Activated CD8-positive, alpha-beta memory T cell treated with anti-CD3 and anti-CD28 coated beads for 48 hours (primary cell): ENCODE results near the gene DBP.

ENCODE experiments used
- DNase-seq, 3 experiments: peaks; one replicate each; pipeline ENCODE4 v3.0.0-alpha.2; 2020; ENCODE audit warnings: low read depth in 2 of 3, low spot score in 2 of 3

DBP gene

DNA sequence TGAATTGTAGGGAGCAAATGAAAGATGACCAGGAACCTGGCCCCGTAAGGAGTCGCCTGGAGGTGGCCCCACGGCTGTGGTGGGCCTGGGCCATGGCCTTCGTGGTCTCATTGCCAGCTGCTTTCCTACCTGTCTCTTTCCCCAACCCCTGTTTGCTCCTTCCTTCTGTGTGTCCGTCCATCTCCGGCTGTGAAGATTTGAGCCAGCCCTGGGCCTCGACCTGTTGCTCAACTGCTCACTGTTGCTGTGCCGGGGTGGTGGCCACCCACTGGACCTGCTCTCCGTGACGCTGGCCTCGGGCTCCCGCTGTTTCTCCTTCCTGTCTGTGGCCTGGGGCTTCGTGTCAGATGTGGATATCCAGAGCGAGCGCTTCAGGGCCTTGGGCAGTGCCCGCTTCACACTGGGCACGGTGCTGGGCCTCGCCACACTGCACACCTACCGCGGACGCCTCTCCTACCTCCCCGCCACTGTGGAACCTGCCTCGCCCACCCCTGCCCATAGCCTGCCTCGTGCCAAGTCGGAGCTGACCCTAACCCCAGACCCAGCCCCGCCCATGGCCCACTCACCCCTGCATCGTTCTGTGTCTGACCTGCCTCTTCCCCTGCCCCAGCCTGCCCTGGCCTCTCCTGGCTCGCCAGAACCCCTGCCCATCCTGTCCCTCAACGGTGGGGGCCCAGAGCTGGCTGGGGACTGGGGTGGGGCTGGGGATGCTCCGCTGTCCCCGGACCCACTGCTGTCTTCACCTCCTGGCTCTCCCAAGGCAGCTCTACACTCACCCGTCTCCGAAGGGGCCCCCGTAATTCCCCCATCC lies 8.5 kb downstream of the DBP start:
- DNase-seq, result no peak

DNA sequence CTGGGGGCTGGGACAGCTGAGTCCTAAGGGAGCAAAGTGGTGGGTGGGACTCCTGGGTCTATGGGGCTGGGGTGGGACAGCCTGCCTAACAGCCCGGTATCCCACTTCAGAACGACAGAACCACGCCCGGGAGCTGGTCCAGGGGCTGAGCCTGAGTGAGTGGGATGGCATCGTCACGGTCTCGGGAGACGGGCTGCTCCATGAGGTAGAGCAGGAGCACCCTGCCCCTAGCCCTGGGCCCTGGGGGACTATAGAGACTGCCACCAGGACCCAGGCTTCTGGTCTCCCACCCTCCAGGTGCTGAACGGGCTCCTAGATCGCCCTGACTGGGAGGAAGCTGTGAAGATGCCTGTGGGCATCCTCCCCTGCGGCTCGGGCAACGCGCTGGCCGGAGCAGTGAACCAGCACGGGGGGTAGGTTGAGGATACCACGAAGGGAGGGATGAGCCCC lies 9.3 kb downstream of the DBP start:
- DNase-seq, result no peak

DNA sequence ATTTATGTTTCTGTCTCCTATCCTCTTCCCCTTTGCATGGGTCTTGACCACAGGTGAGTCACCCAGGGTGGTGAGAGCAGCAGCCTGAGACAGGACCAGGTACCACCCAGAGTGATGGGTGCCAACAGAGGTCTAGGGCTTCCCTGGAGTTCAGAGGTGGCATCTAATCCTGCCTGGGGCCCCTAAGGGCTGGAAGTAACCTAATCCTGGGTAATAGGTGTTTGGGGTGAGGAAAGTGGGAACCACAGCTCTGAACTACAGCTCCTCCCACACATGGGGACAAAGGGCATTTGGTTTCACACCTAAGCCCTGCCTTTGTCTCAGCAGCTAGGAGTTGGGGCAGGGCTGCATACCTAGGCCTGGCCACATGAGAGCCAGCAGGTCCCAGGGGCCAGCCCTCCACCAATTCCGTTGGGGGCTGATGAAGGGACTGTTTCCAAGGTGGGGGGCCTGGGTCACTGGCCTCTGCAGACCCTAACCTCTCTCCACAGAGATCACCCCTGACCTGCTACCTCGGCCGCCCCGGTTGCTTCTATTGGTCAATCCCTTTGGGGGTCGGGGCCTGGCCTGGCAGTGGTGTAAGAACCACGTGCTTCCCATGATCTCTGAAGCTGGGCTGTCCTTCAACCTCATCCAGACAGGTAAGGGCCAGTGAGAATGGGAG lies 9.8 kb downstream of the DBP start:
- DNase-seq, result no peak

DNA sequence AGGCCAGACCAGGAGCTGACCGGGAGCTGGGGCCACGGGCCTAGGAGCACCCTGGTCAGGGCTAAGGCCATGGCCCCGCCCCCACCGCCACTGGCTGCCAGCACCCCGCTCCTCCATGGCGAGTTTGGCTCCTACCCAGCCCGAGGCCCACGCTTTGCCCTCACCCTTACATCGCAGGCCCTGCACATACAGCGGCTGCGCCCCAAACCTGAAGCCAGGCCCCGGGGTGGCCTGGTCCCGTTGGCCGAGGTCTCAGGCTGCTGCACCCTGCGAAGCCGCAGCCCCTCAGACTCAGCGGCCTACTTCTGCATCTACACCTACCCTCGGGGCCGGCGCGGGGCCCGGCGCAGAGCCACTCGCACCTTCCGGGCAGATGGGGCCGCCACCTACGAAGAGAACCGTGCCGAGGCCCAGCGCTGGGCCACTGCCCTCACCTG lies 11.3 kb downstream of the DBP start:
- DNase-seq, result no peak

DNA sequence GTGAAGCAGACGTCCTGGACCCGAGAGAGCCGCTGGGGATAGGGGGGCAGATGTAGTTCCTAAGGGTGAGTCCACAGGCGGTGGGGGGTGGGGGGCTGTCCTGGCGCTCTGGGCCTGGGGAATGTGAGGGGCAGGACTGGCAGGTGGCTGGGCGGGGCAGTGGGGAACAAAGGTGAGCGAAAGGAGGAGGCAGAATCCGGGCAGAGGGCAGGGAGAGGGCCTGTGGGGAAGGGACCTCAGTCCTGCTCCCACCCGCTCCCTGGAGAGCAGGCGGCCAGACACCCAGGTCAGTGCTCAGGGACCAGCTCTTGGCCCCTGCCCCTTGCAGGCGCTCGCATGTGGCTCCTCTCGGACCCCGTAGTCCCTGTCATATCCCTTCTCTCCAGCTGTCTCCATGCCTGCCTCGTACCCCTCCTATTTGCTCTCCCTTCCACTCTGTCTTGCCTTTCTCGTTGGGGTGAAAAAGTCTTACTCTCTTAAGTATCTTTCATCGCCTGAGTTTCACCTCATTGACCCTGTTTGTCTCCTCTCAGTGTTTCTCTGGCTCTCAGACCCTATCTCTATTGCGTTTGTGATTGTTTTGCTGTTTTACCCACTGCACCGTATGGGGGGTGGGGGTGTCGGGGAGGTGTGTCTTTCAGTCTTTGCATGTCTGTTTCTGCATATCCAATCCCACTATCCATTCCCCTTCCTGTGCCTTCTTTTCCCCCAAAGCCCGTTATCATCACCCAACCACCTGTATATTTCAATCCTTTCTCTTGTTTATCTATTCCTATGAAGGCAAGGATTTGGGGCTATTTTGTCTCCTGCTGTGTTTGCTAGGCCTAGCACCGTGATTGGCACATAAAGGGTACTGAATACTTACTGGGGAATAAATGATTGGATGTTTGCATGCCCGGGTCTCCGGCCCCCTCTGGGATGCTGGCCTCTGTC lies 12.1 kb downstream of the DBP start:
- no peak for DNase-seq

DNA sequence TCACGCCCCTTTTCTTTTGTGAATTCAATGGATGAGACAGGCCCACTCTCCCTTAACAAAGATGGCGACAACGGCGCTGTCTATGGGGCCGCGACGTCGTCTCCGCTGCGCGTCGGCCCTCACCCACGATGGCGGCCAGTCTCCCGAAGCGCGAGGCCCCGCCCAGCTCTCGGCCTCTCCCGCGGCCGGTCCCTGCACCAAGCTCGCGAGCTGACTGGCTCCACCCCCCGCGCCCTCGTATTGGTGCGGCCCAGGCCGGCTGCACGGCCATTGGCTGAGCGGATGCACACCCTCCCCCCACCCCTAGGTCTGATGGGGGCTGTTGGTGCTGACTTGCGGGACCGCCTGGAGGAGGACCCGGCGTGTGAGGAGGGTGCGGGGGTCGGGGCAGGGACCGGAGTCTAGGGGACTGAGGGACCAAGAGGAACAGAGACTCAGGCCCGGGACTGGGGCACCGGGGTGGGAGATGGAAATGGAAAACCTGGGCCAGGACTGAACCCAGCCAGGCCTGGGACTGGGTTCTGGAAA lies 13.0 kb downstream of the DBP start:
- peak in 2 of 3 experiments; percentile 90 to 96 for DNase-seq

DNA sequence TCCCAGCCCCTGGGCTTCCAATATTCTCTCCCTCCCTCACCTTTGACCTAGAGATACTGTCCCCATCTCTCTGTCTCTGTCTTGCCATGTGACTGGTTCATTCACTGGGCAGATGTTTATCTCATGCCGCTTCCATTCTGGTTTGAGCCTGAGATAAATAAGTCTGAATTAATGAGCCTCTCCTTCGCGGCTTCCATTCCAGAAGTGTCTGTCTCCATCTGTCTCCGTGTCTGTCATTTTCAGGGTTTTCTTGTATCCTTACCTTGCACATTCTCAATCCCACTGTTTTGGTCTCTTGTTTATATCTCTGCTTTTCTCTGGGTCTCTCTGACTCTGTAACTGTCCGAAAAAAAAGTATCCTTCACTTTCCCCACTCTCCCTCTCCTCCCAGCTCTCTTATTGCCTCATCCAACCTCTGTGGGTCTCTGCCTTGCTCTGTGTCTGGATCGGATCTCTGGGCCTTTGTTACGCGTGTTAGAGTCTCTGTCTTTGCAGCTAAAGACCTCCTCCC lies 13.6 kb downstream of the DBP start:
- DNase-seq, result no peak

DNA sequence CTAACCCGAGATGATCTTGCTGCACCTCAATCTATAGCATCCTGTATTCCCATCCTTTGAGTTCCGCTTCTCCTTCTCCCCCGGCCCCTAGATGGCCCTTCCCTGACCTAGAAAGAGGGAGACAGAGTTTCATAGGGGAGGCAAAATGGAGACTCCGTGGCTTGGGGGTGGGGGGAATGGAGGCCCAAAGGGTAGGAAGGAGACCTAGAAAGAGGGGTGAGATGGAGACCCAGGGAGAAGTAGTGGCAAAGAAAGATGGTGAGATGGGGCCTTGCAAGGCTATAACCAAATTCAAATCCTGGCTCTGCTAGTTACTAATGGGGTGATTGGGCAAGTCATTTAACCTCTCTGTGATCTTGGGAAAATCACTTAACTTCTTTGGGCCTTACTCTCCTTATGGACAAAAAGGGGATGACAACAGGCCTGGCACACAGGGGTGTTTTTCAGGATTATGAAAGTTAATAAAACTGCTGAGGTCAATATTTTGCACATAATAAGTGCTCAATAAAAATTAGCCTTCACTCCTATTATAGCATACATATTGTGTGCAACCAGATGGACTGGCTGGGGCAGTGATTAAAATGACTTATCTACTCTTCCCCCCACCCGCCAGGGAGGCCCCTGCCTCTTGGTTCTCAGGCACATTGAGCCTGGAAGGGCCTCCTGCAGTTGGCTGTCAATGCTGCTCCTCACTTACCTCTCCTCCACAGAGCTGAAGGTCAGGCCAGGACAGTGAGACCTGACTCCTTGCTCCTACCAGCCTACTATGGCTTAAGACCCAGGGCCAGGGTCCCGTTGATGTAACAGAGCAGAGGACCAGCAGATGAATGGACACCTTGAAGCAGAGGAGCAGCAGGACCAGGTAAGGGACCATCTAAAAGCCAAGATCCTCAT lies 17.2 kb downstream of the DBP start:
- no peak for DNase-seq

DNA sequence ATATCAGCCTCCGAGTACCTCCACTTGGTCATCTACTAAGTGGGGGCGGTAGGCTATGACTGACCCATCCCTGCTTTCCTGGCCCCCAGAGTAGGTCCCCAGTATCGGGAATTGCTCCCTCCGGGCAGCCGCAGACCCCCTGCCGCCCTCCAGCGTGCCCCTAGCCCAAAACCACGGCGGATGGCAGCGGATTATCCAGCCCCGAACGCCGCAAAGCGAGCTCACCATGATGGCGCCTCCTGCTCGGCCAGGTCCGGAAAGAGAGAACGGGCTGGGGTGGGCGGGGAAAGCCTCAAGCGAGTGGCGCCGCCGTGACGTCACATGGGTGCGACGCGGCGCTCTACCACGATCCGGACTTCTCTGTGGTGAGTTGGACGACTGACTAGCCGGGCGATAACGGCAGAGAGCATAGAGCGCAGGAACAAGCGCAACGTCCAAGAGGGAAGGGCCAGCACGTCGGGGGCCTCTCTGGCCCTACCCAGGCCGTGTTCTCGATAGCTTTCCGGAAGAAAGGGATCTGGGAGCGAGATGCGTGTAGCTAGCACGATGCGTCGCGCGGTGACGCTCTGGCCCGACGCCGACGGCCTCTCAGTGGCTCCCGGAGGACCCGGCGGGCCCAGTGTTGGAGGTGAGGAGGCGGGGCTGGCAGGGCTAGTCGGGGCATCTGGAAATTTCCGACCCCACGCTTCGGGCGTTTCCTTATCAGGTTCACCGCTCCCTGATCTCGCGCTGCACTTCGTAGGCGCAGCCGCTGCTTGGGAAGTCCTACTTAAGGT lies 18.1 kb downstream of the DBP start, which contains the start of the genes RPL18 and SPHK2:
RPL18 (minus strand) TSS at position 263 of the 776 bp plus-strand sequence; CDS start at position 228, 35 bp downstream.
SPHK2 (plus strand) TSS at position 591 of the 776 bp plus-strand sequence. CDS start 1,009 bp downstream, outside the sequence.
- DNase-seq, result peak; percentile 89 to 93 (median 92)

DNA sequence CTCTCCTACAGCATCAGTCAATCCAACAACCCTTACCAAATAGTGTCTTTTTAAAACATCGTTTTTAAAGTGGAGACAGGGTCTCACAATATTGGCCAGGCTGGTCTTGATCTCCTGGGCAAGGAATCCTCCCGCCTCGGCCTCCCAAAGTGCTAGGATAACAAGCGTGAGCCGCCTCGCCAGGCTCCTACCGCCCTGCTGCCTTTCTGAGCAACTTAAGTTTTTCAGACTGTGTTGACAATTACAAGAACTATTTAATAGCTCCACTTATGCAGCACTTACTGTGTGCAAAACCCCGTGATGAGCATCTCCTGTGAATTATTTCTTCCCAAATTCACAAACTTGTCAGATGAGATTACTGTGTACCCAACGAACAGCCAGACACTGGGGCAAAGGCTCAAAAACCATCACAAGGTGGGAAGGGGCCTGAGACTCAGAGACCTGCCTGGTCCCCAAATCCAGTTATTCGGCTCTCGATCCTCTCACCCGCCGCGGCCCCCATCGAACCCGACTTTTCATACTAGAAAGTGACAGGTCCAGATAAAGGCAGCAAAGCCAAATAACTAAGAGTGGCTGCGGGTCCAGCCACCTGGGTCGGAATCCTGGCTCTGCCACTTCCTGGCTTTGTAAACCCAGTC lies 18.8 kb downstream of the DBP start:
- DNase-seq, result no peak

DNA sequence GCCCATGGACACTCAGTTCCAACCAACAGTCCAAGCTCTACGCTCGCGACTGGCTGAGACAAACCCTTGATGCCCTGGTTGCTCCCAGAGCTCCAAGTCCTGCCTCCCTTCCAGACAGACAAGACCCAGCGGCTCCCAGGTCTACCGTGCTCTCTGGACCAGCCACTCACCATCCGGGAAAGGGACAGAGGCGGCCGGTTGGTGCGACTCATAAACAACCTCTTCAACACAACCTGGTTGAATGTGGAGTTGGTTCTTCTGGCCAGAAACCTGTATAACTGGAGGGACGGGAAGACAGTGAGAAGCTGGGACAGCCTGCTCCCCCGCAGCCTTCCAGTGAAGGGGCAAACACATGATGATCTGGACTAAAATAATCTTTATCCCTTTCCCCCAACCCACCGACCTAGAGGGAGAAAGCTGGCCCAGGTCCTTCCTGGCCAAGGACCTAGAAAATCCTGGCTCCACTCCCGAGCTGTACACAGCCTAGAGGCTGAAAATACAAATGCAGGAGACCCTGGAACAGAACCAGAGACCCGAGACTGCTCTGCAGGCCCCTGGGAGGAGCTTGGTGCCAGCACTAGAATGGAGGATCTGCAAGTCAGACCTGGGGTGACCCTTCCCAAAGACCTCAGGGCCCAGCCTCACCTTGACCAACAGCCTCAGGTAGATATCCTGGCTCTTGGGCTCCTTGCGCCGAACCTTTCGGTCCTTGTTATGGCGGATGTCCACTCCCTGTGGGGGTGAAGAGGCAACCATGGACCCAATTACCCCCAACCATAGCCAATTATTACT lies 19.8 kb downstream of the DBP start:
- no peak for DNase-seq

DNA sequence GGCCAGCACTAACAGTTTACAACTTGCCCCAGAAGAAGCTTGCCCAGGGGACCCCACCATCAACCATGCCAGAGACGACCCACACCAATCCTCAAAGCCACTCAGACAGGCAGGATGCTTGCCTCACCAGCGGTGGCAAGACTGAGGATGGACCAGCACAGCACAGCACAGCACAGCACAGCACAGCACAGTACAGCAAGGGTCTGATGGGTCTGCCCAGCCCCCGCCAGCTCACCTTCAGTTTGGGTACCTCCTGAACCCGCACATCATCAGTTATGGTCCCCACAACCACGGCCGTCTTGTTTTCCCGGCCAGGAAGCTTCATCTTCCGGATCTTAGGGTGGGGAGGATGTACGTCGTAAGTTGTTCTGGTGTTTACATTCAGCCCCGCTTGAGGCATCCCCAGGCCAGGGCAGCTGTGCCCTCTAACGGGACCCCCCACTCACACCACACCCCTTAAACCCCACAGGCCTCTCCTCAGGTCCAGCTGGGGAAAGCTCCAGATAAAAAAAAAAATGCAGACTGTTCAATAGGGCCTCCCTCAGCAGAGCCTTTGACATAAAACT lies 20.6 kb downstream of the DBP start:
- no peak for DNase-seq

DNA sequence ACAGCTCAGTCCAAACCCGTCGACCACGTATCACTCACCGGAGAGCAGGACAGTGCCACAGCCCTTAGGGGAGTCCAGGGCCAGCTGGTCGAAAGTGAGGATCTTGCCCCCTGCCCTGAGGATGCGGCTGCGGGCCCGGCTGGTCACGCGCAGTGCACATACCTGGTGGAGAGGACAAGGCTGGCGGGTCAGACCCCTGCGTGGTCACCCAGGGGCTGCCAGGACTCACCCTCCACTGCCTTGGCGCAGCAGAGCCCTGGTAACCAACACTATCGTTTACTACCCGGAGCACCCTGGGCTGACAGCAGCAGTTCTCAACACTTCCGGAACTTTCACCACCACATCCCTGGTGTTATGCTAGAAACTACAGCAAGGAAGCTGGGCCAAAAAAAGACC lies 21.1 kb downstream of the DBP start:
- no peak for DNase-seq

DNA sequence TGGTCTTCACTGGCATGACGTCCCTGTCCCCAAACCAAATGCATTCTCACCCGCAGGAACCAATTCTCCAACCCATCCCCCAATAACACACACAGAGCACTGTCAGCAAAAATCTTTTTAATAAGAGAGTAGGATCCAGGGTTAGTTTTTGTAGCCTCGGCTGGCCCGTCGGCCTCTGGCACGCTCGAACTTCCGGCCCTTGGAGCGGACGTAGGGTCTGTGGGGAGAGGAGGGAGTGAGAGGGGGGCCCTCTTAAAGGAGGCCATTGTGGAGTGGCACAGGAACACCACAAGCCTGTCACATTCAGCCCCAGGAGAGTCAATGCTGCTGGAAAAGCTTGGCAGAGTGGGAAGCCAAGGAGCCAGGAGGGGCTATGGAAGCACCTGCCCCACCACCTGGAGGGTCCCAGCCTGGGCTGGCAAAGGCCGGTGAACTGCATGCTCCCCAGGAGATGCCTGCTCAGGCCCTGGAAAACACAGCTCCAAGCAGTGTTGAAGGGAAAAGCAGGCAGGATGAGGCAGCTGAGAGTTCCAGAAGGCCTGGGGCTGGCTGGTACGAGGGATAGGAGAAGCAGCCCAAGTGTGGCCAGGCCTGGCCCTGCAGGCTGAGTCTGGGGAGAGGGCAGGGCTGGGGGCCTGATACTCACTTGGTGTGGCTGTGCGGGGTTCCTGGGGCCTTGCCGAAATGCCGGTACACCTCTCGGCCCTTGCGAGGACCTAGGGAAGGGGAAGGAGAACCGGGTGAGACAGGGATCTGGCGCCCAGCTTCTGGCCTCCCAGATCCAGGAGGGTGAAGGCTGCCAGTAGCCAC lies 21.7 kb downstream of the DBP start:
- no peak for DNase-seq

DNA sequence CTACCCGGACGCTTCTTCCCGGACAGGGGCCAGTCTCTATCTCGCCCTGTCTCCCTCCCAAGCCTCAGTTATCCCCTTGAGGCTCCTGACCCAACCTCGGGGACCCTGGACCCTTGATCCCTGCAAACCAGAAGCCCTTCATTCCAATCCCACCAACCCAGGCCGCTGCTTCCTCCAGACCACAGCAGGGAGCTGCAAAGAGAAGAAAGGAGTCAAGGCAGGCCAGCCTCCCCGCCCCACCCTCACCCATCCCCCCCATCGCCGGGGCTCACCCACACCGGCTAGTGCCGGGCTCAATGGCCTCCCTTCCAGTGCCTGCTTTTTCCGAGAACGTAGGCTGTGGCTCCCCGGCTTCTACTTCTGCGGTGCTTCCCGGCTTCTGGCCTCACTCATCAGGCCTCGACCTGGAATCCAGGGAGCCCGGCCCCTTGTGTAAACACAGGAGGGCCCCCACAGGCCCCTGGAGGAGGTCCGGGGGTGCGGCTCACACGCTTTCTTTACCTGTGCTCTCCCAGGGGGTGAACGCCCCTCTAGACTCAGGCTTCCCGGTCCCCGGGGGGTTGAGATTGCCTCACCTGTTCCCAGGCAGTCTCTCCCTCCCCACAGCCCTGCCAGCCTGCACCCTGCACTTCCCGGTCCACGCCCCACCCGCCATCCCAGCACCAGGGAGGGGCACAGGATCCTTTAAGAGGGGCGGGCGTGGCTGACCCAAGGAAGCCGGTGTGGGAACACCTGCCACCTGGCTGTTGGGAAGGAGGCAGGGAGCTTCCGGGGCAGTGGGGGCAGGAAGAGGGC lies 22.5 kb downstream of the DBP start, which contains the start of gene FAM83E:
FAM83E (minus strand) TSS at position 641 of the 795 bp plus-strand sequence. CDS start 1,704 bp downstream, outside the sequence.
- no peak for DNase-seq
